HCT116 (cell line): ENCODE data around the gene FTCD.

ENCODE experiments used
- JUND ChIP-seq: IDR thresholded peaks from 2 replicates; pipeline ENCODE4 v1.6.1; 2012
- POLR2A ChIP-seq: IDR thresholded peaks from 2 replicates; pipeline ENCODE4 v1.7.0; 2011; ENCODE audit warnings: borderline replicate concordance; ENCODE audit not compliant: insufficient read depth, insufficient read length; ENCODE audit errors: extremely low read depth
- POLR2AphosphoS5 ChIP-seq: IDR thresholded peaks from 2 replicates; pipeline ENCODE4 v1.6.1; 2011; ENCODE audit warnings: mild to moderate bottlenecking, low read depth, low read length, moderate library complexity
- SP1 ChIP-seq: IDR thresholded peaks from 2 replicates; pipeline ENCODE4 v1.6.1; 2012; ENCODE audit warnings: low read depth
- ZFX ChIP-seq: fragments of 450-650 bp; IDR thresholded peaks from 2 replicates; pipeline ENCODE4 v1.6.1; 2017
- TF ChIP-seq, protein P1 (sequence below), 3 experiments: fragments of 200-600 bp in 1 of 3; sonication (generic) in 1 of 3; IDR thresholded peaks in 2 of 3; conservative IDR thresholded peaks in 1 of 3; 2 replicates each; pipeline ENCODE4 v1.5.1; 2012 to 2017; ENCODE audit warnings: low read depth in 2 of 3, low read length in 2 of 3, antibody characterized with exemption in 1 of 3, borderline replicate concordance in 1 of 3, control low read depth in 1 of 3, mild to moderate bottlenecking in 1 of 3, mixed read lengths in 1 of 3, mixed run types in 1 of 3, moderate library complexity in 1 of 3; ENCODE audit not compliant: insufficient read depth in 1 of 3
- TF ChIP-seq, protein P2 (sequence below): IDR thresholded peaks from 2 replicates; pipeline ENCODE4 v1.6.1; 2012

DNA sequence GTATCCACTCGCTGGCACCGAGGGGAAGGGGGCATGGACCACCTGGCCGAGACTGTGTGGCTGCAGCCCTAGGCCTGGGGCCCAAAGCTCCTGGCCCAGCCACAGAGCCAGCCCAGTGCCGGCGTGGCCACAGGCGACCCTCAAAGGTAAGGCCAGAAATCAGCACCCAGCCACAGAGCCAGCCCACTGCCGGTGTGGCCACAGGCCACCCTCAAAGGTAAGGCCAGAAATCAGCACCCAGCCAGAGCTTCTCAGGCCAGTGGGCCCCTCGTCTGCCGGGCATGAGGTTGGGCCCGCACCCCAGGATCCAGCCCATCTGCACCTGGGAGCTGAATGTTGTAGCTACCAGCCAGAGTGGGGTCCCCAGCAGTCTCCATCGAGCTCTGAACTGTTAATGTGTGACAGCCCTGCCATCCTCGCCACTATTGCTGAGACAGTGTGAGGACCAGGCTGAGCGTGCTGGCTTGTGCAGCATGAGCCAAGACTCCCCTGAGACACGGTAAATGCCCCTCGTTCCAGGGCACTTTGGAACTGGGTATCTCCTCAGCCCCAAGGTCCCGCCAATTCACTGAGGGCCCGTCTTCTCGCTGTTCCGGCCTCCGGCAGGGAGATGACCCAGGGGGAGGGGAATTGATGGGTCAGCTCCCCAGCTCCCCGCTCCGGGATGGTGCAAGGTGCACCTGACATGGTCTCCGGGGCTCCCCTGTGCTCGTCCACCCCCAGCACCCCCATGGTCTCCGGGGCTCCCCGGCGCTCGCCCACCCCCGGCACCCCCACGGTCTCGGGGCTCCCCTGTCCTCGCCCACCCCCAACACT, 4.7 kb upstream of the FTCD start:
- TF ChIP-seq, protein P1, sequence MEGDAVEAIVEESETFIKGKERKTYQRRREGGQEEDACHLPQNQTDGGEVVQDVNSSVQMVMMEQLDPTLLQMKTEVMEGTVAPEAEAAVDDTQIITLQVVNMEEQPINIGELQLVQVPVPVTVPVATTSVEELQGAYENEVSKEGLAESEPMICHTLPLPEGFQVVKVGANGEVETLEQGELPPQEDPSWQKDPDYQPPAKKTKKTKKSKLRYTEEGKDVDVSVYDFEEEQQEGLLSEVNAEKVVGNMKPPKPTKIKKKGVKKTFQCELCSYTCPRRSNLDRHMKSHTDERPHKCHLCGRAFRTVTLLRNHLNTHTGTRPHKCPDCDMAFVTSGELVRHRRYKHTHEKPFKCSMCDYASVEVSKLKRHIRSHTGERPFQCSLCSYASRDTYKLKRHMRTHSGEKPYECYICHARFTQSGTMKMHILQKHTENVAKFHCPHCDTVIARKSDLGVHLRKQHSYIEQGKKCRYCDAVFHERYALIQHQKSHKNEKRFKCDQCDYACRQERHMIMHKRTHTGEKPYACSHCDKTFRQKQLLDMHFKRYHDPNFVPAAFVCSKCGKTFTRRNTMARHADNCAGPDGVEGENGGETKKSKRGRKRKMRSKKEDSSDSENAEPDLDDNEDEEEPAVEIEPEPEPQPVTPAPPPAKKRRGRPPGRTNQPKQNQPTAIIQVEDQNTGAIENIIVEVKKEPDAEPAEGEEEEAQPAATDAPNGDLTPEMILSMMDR (IDR thresholded peaks at IDR 0.05 in 2 of 3, conservative IDR thresholded peaks at IDR 0.05 in 1 of 3; ENCODE audit: borderline replicate concordance in 1 of 3, insufficient read depth in 1 of 3, low read depth in 2 of 3, low read length in 2 of 3) = no peak
- TF ChIP-seq, protein P2, sequence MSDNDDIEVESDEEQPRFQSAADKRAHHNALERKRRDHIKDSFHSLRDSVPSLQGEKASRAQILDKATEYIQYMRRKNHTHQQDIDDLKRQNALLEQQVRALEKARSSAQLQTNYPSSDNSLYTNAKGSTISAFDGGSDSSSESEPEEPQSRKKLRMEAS = no peak
- TF ChIP-seq POLR2A (no peak), SP1 (no peak), ZFX (no peak), POLR2AphosphoS5 (no peak), JUND (no peak)
